Gastrocnemius medialis (tissue), 4 donors: Measurements from ENCODE around the gene HES2. TPM values are rescaled to one million over a fixed set of nuclear protein-coding genes. Genes with fewer than 3 reads are reported as not detected.

Source experiments
- ATAC-seq, 2 donors: fragments of 150-250 bp; one replicate each; pipeline ENCODE4 v1.9.1; 2016
- DNase-seq, 2 donors: peaks; one replicate each; pipeline ENCODE4 v3.0.0-alpha.2; 2019
- H3K27ac ChIP-seq, 4 donors: fragments of 200-600 bp; sonication (generic); 1 replicate in 1 of 4; 2 replicates in 3 of 4; pipeline ENCODE4 v1.5.1; 2016 to 2018; ENCODE audit warnings: mild to moderate bottlenecking in 2 of 4, moderate library complexity in 1 of 4
- H3K27me3 ChIP-seq, 3 donors: fragments of 200-600 bp; sonication (generic) in 2 of 3; 1 replicate in 1 of 3; 2 replicates in 2 of 3; pipeline versions ENCODE4 v1.5.1 to v1.6.0; 2016 to 2019; ENCODE audit warnings: mild to moderate bottlenecking in 1 of 3, moderate library complexity in 1 of 3
- H3K36me3 ChIP-seq, 2 donors: fragments of 200-600 bp; sonication (generic) in 1 of 2; one replicate each; pipeline ENCODE4 v1.5.1; 2017 to 2018
- H3K4me1 ChIP-seq, 2 donors: fragments of 200-600 bp; sonication (generic) in 1 of 2; one replicate each; pipeline ENCODE4 v1.5.1; 2016 to 2017; ENCODE audit warnings: mild to moderate bottlenecking in 2 of 2
- H3K4me3 ChIP-seq, 4 donors: fragments of 200-600 bp; sonication (generic) in 3 of 4; 1 replicate in 1 of 4; 2 replicates in 3 of 4; pipeline ENCODE4 v1.5.1; 2016 to 2019; ENCODE audit warnings: mild to moderate bottlenecking in 2 of 4
- H3K9me3 ChIP-seq, 3 donors: fragments of 200-600 bp; sonication (generic) in 2 of 3; 1 replicate in 1 of 3; 2 replicates in 2 of 3; pipeline ENCODE4 v1.5.1; 2016 to 2019
- POLR2A ChIP-seq, 2 donors: fragments of 450-650 bp; IDR thresholded peaks; one replicate each; pipeline ENCODE4 v1.6.1; 2017; ENCODE audit warnings: antibody characterized with exemption in 2 of 2, mild to moderate bottlenecking in 2 of 2, moderate library complexity in 2 of 2
- in situ Hi-C, 4 donors: fragments of 200-750 bp; cut with MboI; loops; one replicate each; pipeline versions ENCODE4 v1.15.0 to v1.8.0; 2017; ENCODE audit warnings: low sequenced_read_pairs in 4 of 4
- intact Hi-C: fragments of 100-400 bp; cut with DNase I; formaldehyde crosslinking; loops from one replicate; pipeline ENCODE4 v1.15.1; 2023; ENCODE audit warnings: low total_unique reads
- total RNA-seq, 4 donors: library from RNA; depleted of rRNA; stranded (reverse); fragments of >200 nt; gene quantifications; one replicate each; pipeline versions ENCODE4 v1.1.0 to v1.2.3, GENCODE V29; 2016
- TF ChIP-seq, protein P1 (sequence below), 5 experiments: fragments of 450-650 bp in 3 of 5; fragments of 200-600 bp in 2 of 5; sonication (generic) in 2 of 5; IDR thresholded peaks in 4 of 5; conservative IDR thresholded peaks in 1 of 5; 1 replicate in 4 of 5; 2 replicates in 1 of 5; pipeline ENCODE4 v1.5.1; 2016 to 2019; ENCODE audit warnings: antibody characterized with exemption in 5 of 5, mild to moderate bottlenecking in 3 of 5, moderate library complexity in 3 of 5

HES2 gene
- total RNA-seq, 4 donors from 2014 or later, result 0.24 TPM; not detected in 3

DNA sequence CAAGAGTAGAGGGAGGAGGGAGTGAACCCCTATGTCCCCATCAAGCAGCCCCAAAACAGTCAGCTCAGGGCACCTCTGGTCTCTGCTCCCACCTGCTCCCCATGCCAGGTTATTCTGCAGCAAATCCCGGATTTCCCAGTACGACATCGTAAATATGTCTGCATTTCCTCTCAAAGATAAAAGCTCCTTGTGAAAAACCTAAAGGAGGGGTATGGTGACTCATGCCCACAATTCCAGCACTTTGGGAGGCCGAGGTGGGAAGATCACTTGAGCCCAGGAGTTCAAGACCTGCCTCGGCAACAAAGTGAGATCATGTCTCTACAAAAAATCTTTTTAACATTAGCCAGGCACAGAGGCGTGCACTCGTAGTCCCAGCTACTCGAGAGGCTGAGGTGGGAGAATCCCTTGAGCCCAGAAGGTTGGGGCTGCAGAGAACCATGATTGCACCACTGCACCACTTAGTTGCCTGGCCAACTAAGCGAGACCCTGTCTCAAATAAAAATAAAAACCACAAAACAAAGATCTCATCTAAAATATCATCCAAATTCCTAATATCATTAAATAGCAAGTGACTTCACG lies 33.3 kb downstream of the HES2 start:
- TF ChIP-seq POLR2A (IDR thresholded peaks at IDR 0.05), result no peak
- TF ChIP-seq, protein P1, sequence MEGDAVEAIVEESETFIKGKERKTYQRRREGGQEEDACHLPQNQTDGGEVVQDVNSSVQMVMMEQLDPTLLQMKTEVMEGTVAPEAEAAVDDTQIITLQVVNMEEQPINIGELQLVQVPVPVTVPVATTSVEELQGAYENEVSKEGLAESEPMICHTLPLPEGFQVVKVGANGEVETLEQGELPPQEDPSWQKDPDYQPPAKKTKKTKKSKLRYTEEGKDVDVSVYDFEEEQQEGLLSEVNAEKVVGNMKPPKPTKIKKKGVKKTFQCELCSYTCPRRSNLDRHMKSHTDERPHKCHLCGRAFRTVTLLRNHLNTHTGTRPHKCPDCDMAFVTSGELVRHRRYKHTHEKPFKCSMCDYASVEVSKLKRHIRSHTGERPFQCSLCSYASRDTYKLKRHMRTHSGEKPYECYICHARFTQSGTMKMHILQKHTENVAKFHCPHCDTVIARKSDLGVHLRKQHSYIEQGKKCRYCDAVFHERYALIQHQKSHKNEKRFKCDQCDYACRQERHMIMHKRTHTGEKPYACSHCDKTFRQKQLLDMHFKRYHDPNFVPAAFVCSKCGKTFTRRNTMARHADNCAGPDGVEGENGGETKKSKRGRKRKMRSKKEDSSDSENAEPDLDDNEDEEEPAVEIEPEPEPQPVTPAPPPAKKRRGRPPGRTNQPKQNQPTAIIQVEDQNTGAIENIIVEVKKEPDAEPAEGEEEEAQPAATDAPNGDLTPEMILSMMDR (IDR thresholded peaks at IDR 0.05 in 4 of 5, conservative IDR thresholded peaks at IDR 0.05 in 1 of 5), result no peak
- ATAC-seq (no peak), DNase-seq (no peak)
- Histone ChIP-seq H3K4me3 (no peak overlapping the region), H3K27me3 (no peaks in the 10 kb centered on the region), H3K36me3 (no peaks in the 10 kb centered on the region), H3K27ac (no peak overlapping the region), H3K9me3 (no peaks in the 10 kb centered on the region), H3K4me1 (no peaks in the 10 kb centered on the region)
- in situ Hi-C loops (no loop called here), intact Hi-C loops (no loop called here)

DNA sequence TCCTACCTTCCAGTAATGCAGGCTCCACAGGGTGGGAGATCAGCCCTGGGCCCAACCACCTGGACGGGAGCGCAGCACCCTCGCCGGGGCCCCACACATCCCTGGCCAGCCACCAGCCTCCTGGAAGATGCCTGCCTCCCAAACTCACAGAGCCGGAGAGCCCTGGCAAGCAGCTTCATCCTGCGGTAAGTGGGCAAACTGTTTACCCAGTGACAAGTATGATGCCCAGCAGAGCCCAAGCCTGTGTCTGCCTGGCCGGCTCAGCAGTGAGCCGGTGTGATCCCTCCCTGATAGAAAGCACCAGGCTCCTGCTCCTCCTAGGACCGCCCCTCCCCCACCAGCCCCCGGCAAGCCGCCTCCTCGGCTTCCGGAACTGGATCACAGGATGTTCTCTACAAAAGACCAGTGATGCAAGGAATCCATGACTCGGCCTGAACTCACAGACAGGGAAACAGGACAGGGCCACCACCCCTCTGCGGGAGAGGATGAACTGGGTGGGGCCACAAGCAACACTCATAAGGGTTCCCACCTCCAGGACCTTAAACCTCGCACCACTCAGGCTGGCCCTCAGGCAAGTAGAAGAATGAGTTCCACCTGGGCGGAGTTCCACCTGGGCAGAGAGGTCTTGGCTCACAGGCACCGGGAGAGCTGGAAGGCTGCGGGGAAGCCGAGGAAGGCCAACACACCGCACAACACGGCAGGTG lies 34.1 kb downstream of the HES2 start:
- intact Hi-C loops, result no loop called here
- Histone ChIP-seq H3K4me1 (no peaks in the 10 kb centered on the region), H3K27ac (no peak overlapping the region), H3K4me3 (no peak overlapping the region), H3K27me3 (no peaks in the 10 kb centered on the region), H3K9me3 (no peaks in the 10 kb centered on the region), H3K36me3 (no peaks in the 10 kb centered on the region)
- in situ Hi-C loops, result no loop called here
- DNase-seq (no peak), ATAC-seq (no peak)
- TF ChIP-seq POLR2A (IDR thresholded peaks at IDR 0.05), result no peak
- TF ChIP-seq, protein P1 (IDR thresholded peaks at IDR 0.05 in 4 of 5, conservative IDR thresholded peaks at IDR 0.05 in 1 of 5), result no peak

DNA sequence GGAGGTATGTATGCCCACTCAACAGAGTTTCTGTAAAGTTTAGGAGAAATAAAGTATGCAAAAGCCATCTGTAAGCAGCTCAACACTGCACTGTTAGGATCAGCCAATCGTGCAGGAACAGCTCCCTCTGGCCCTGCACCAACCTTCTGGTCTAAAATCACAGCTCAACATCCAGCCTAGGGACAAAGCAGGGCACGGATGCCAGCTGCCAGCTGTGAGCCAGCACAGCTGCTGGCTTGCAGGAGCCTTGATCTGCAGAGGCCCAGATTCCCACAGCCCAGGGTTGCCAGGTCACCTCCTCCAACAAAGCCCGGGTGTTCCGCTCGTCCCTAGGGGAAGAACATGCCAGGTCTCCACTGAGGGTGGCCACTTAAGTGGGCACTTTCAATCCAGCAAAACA lies 34.8 kb downstream of the HES2 start:
- no peak overlapping the region for H3K27ac ChIP-seq
- no peaks in the 10 kb centered on the region for H3K36me3 ChIP-seq
- intact Hi-C loops, result no loop called here
- H3K9me3 ChIP-seq, result no peaks in the 10 kb centered on the region
- no peak for DNase-seq
- H3K4me3 ChIP-seq, result no peak overlapping the region
- H3K4me1 ChIP-seq, result no peaks in the 10 kb centered on the region
- no peak for ATAC-seq
- TF ChIP-seq POLR2A (IDR thresholded peaks at IDR 0.05), result no peak
- TF ChIP-seq, protein P1 (IDR thresholded peaks at IDR 0.05 in 4 of 5, conservative IDR thresholded peaks at IDR 0.05 in 1 of 5), result no peak
- no peaks in the 10 kb centered on the region for H3K27me3 ChIP-seq
- in situ Hi-C loops, result no loop called here

DNA sequence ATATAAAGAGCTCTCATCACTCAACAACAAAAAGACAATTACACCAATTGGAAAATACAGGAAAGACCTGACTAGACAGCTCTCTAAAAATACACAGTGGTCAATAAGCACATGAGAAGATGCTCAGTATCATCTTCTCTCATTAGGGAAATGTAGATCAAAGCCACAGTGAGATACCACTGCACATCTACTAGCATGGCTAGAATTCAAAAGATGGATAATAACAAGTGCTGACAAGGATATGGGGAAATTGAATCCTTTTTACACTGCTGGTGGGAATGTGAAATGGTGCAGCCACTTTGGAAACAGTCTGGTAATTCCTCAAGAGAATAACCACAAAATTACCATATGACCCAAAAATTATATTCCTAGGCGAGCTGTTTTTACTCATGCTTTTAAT lies 35.6 kb downstream of the HES2 start:
- no peaks in the 10 kb centered on the region for H3K36me3 ChIP-seq
- no peak for ATAC-seq
- no peaks in the 10 kb centered on the region for H3K27me3 ChIP-seq
- DNase-seq, result no peak
- H3K9me3 ChIP-seq, result no peaks in the 10 kb centered on the region
- H3K4me1 ChIP-seq, result no peaks in the 10 kb centered on the region
- TF ChIP-seq, protein P1 (IDR thresholded peaks at IDR 0.05 in 4 of 5, conservative IDR thresholded peaks at IDR 0.05 in 1 of 5), result no peak
- TF ChIP-seq POLR2A (IDR thresholded peaks at IDR 0.05), result no peak
- in situ Hi-C loops (no loop called here), intact Hi-C loops (no loop called here)
- H3K27ac ChIP-seq, result no peak overlapping the region
- H3K4me3 ChIP-seq, result no peak overlapping the region
